ENCODE results near the gene NDUFC1.

DNA sequence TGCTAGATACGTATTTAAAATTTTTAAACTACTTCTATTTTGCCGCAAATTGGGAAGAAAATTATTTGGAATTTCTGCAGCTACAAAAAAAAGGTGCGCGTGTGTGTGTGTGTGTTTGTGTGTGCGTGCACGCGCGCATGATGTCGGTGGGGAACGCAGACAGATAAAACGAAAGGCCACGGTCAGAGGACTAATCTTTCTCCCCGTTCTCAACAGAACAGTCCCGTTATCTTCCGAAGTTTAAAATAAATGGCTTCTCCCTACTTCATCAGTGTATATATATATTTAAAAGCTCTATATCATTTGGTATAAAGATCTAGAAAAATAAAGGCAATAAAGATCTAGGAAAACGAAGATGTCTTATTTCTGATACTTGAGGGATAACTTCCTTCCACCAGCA, 23.8 kb downstream of the NDUFC1 start:
- TF ChIP-seq, protein P1, sequence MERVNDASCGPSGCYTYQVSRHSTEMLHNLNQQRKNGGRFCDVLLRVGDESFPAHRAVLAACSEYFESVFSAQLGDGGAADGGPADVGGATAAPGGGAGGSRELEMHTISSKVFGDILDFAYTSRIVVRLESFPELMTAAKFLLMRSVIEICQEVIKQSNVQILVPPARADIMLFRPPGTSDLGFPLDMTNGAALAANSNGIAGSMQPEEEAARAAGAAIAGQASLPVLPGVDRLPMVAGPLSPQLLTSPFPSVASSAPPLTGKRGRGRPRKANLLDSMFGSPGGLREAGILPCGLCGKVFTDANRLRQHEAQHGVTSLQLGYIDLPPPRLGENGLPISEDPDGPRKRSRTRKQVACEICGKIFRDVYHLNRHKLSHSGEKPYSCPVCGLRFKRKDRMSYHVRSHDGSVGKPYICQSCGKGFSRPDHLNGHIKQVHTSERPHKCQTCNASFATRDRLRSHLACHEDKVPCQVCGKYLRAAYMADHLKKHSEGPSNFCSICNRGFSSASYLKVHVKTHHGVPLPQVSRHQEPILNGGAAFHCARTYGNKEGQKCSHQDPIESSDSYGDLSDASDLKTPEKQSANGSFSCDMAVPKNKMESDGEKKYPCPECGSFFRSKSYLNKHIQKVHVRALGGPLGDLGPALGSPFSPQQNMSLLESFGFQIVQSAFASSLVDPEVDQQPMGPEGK (CRISPR knock-in tag; IDR thresholded peaks at IDR 0.05; ENCODE audit: borderline replicate concordance) = no peak
- TF ChIP-seq ZFP3 (CRISPR knock-in tag; IDR thresholded peaks at IDR 0.05) (no peak), ZNF70 (CRISPR knock-in tag; IDR thresholded peaks at IDR 0.05) (no peak), ZC3H10 (CRISPR knock-in tag; IDR thresholded peaks at IDR 0.05) (no peak), TOX (CRISPR knock-in tag; IDR thresholded peaks at IDR 0.05; ENCODE audit: borderline replicate concordance) (no peak), PPARA (CRISPR knock-in tag; IDR thresholded peaks at IDR 0.05; ENCODE audit: borderline replicate concordance) (no peak)
- TF ChIP-seq, protein P2, sequence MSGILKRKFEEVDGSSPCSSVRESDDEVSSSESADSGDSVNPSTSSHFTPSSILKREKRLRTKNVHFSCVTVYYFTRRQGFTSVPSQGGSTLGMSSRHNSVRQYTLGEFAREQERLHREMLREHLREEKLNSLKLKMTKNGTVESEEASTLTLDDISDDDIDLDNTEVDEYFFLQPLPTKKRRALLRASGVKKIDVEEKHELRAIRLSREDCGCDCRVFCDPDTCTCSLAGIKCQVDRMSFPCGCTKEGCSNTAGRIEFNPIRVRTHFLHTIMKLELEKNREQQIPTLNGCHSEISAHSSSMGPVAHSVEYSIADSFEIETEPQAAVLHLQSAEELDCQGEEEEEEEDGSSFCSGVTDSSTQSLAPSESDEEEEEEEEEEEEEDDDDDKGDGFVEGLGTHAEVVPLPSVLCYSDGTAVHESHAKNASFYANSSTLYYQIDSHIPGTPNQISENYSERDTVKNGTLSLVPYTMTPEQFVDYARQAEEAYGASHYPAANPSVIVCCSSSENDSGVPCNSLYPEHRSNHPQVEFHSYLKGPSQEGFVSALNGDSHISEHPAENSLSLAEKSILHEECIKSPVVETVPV (CRISPR knock-in tag; IDR thresholded peaks at IDR 0.05) = no peak
